DOHH2 (cell line): ENCODE results near the gene DCP1A.
"Not testable (repeated sequence)": the region's sequence is repeated elsewhere in the genome, so short reads cannot be mapped to it uniquely, and the experiment has no call there.

Source experiments
- H3F3A ChIP-seq: fragments of 200-600 bp; sonication (generic), shearing (Covaris generic); 2 replicates; pipeline ENCODE4 v1.6.0; 2016; ENCODE audit warnings: antibody characterized with exemption, mild to moderate bottlenecking; ENCODE audit not compliant: control insufficient read depth, insufficient read depth
- H3K27ac ChIP-seq: fragments of 200-600 bp; sonication (generic); 2 replicates; pipeline ENCODE4 v1.5.1; 2014; ENCODE audit warnings: low read depth, mild to moderate bottlenecking, low read length, moderate library complexity
- H3K27me3 ChIP-seq: fragments of 200-600 bp; sonication (generic); 2 replicates; pipeline ENCODE4 v1.6.1; 2014; ENCODE audit warnings: mild to moderate bottlenecking, low read length, mixed read lengths; ENCODE audit not compliant: control insufficient read depth
- H3K36me3 ChIP-seq: fragments of 200-600 bp; sonication (generic); 2 replicates; pipeline ENCODE4 v1.6.1; 2014; ENCODE audit warnings: mild to moderate bottlenecking, low read length, moderate library complexity, mixed read lengths; ENCODE audit not compliant: control insufficient read depth
- H3K4me1 ChIP-seq: fragments of 200-600 bp; sonication (generic); 2 replicates; pipeline ENCODE4 v1.6.1; 2014; ENCODE audit warnings: mild to moderate bottlenecking, low read length, mixed read lengths; ENCODE audit not compliant: control insufficient read depth
- H3K4me2 ChIP-seq: fragments of 200-600 bp; sonication (generic); 2 replicates; pipeline ENCODE4 v1.6.0; 2014; ENCODE audit warnings: mild to moderate bottlenecking, low read length, moderate library complexity
- H3K4me3 ChIP-seq: fragments of 200-600 bp; sonication (generic); 2 replicates; pipeline ENCODE4 v1.5.1; 2014; ENCODE audit warnings: mild to moderate bottlenecking, low read length, mixed read lengths
- H3K79me2 ChIP-seq: fragments of 200-600 bp; sonication (generic); 2 replicates; pipeline ENCODE4 v1.6.1; 2014; ENCODE audit warnings: mild to moderate bottlenecking, low read length, mixed read lengths; ENCODE audit not compliant: control insufficient read depth
- H3K9me2 ChIP-seq: fragments of 200-600 bp; sonication (generic); replicated peaks from 2 replicates; pipeline ENCODE4 v1.6.1; 2014; ENCODE audit warnings: mild to moderate bottlenecking, low read length, mixed read lengths; ENCODE audit not compliant: control insufficient read depth
- H3K9me3 ChIP-seq: fragments of 200-600 bp; sonication (generic); 2 replicates; pipeline ENCODE4 v1.6.1; 2014; ENCODE audit warnings: antibody characterized with exemption, low read length, mixed read lengths; ENCODE audit not compliant: control insufficient read depth, insufficient read depth
- H4K20me1 ChIP-seq: fragments of 200-600 bp; sonication (generic); 2 replicates; pipeline ENCODE4 v1.6.0; 2014; ENCODE audit warnings: low read depth, mild to moderate bottlenecking, antibody characterized with exemption, low read length, moderate library complexity; ENCODE audit not compliant: control insufficient read depth, insufficient read depth
- CTCF ChIP-seq: fragments of 200-600 bp; sonication (generic); IDR thresholded peaks from one replicate; pipeline ENCODE4 v1.5.1; 2014; ENCODE audit warnings: antibody characterized with exemption, mild to moderate bottlenecking, low read depth, low read length; ENCODE audit not compliant: poor library complexity, severe bottlenecking
- EZH2phosphoT487 ChIP-seq: fragments of 200-600 bp; sonication (generic); IDR thresholded peaks from 2 replicates; pipeline ENCODE4 v1.6.1; 2017; ENCODE audit warnings: borderline replicate concordance, mild to moderate bottlenecking, antibody characterized with exemption, low read length, moderate library complexity, mixed read lengths

DCP1A gene

DNA sequence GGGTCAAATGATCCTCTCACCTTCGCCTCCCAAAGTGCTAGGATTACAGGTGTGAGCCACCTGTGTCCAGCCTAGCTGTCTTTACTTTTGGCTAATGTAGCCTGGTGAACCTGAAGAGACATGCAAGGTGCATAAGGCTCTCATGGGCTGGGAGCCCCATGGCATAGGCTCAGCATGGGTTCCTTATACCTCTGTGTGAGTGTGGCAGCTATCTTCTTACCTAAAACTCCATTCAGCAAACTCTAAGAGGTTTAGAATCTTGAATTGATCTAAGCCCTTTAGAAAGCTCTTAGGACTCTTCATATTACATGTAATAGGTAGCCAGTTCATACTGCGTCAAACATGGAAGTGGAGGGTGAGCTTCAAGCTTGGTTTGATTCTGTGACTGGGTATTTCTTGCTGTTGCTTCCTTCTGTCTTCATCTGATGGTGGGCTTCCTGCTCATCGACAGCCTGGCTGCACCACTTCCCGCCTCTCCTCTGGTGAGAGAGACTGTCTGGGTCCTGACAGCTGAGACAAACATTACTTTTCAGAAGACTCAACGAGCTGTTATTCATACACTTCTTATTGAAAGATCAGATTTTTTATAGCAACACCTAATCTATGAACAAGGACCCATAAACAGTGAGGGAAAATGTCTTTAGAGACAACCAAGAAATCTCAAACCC lies 72.3 kb downstream of the DCP1A start:
- no peak overlapping the region for H3K4me2 ChIP-seq

GRCh38 chr3:53273146-53273670 lies 74.1 kb downstream of the DCP1A start:
- Histone ChIP-seq H3K4me3 (no peak overlapping the region), H3K4me1 (peaks cover 14% of the 10 kb centered on the region), H4K20me1 (no peaks in the 10 kb centered on the region), H3K9me3 (no peaks in the 10 kb centered on the region), H3K27me3 (no peaks in the 10 kb centered on the region), H3K36me3 (no peaks in the 10 kb centered on the region), H3K9me2 (no peaks in the 10 kb centered on the region), H3K27ac (no peak overlapping the region), H3K4me2 (no peak overlapping the region), H3F3A (no peaks in the 10 kb centered on the region), H3K79me2 (no peaks in the 10 kb centered on the region)
- TF ChIP-seq EZH2phosphoT487: no peak
- no peak for TF ChIP-seq CTCF

More for the DNA sequence above, 72.3 kb downstream of the DCP1A start:
- no peaks in the 10 kb centered on the region for H4K20me1 ChIP-seq
- peaks cover 11% of the 10 kb centered on the region for H3K4me1 ChIP-seq
- TF ChIP-seq CTCF (no peak), EZH2phosphoT487 (no peak)
- no peaks in the 10 kb centered on the region for H3K9me2 ChIP-seq
- no peak overlapping the region for H3K4me3 ChIP-seq
- no peaks in the 10 kb centered on the region for H3K36me3 ChIP-seq
- H3K79me2 ChIP-seq: no peaks in the 10 kb centered on the region
- H3K27me3 ChIP-seq: no peaks in the 10 kb centered on the region
- H3K27ac ChIP-seq: no peak overlapping the region
- H3K9me3 ChIP-seq: no peaks in the 10 kb centered on the region
- H3F3A ChIP-seq: no peaks in the 10 kb centered on the region

- Histone ChIP-seq H3K4me3 (no peak overlapping the region), H3K79me2 (no peaks in the 10 kb centered on the region), H3K4me1 (peaks cover 12% of the 10 kb centered on the region), H3K4me2 (no peak overlapping the region), H3K27ac (no peak overlapping the region), H3K9me3 (no peaks in the 10 kb centered on the region), H3F3A (no peaks in the 10 kb centered on the region), H3K9me2 (no peaks in the 10 kb centered on the region), H4K20me1 (no peaks in the 10 kb centered on the region), H3K27me3 (no peaks in the 10 kb centered on the region), H3K36me3 (no peaks in the 10 kb centered on the region)
- no peak for TF ChIP-seq EZH2phosphoT487
- TF ChIP-seq CTCF: no peak
Observed at GRCh38 chr3:53269888-53270880, 77.2 kb downstream of the DCP1A start.

DNA sequence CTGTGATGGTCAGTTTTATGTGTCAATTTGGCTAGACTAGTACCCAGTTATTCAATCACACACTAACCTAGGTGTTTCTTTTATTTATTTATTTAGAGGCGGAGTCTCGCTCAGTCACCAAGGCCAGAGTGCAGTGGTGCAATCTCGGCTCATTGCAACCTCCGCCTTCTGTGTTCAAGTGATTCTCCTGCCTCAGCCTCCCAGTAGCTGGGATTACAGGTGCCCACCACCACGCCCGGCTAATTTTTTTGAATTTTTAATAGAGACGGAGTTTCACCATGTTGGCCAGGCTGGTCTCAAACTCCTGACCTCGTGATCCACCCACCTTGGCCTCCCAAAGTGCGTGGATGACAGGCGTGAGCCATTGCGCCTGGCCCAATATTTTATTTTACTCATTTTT lies 78.2 kb downstream of the DCP1A start:
- H3K4me1 ChIP-seq, H3K9me3 ChIP-seq, H3K4me2 ChIP-seq, H3K27ac ChIP-seq, H3F3A ChIP-seq, H3K9me2 ChIP-seq, H3K4me3 ChIP-seq, H3K27me3 ChIP-seq, H4K20me1 ChIP-seq, H3K36me3 ChIP-seq, H3K79me2 ChIP-seq: not testable (repeated sequence)
